Activated CD8-positive, alpha-beta T cell treated with anti-CD3 and anti-CD28 coated beads for 36 hours (primary cell): ENCODE data around the gene RSF1. TPM values are rescaled to one million over a fixed set of nuclear protein-coding genes. Genes with fewer than 3 reads are reported as not detected.

Experiments used
- ATAC-seq: fragments of 200-7000 bp; cut with Tn5 transposase; one replicate; pipeline ENCODE4 v1.10.0; 2021; ENCODE audit warnings: mild to moderate bottlenecking, moderate library complexity
- CTCF ChIA-PET: fragments of 350-600 bp; sonication (Branson Sonifier 250); formaldehyde crosslinking; loops from one replicate; lab custom pipeline; 2021; ENCODE audit warnings: antibody characterized with exemption; lab: Charles Lee
- POLR2A ChIA-PET: fragments of 350-600 bp; sonication (Branson Sonifier 250); formaldehyde crosslinking; loops from one replicate; lab custom pipeline; 2021; ENCODE audit warnings: antibody characterized with exemption; lab: Charles Lee
- DNase-seq: peaks from one replicate; pipeline ENCODE4 v3.0.0-alpha.2; 2020
- H3K27ac Mint-ChIP-seq: one replicate; pipeline ENCODE4 v1.8.0; 2021; ENCODE audit warnings: mild to moderate bottlenecking, mixed read lengths
- H3K27me3 Mint-ChIP-seq: one replicate; pipeline ENCODE4 v1.8.0; 2021; ENCODE audit warnings: mixed read lengths
- H3K36me3 Mint-ChIP-seq: one replicate; pipeline ENCODE4 v1.8.0; 2021; ENCODE audit warnings: low read depth, mixed read lengths
- H3K4me1 Mint-ChIP-seq: one replicate; pipeline ENCODE4 v1.8.0; 2021; ENCODE audit warnings: low read depth, mixed read lengths
- H3K4me3 Mint-ChIP-seq: one replicate; pipeline ENCODE4 v1.8.0; 2021; ENCODE audit warnings: mild to moderate bottlenecking, moderate library complexity, mixed read lengths
- H3K9me3 Mint-ChIP-seq: one replicate; pipeline ENCODE4 v1.8.0; 2021; ENCODE audit warnings: mixed read lengths
- intact Hi-C: fragments of 100-400 bp; cut with micrococcal nuclease; formaldehyde crosslinking; loops from one replicate; pipeline ENCODE4 v1.10.0; 2022
- total RNA-seq, 2 experiments: library from RNA; stranded (reverse); gene quantifications; one replicate each; pipeline ENCODE4 v1.2.3, GENCODE V29; 2021
- TF ChIP-seq, protein P1 (sequence below): fragments of 200-600 bp; IDR thresholded peaks from one replicate; pipeline ENCODE4 v1.8.0; 2022; ENCODE audit warnings: antibody characterized with exemption, mild to moderate bottlenecking

Gene RSF1
- total RNA-seq, 2 experiments from 2014 or later, result 45.4 to 47.7 TPM

DNA sequence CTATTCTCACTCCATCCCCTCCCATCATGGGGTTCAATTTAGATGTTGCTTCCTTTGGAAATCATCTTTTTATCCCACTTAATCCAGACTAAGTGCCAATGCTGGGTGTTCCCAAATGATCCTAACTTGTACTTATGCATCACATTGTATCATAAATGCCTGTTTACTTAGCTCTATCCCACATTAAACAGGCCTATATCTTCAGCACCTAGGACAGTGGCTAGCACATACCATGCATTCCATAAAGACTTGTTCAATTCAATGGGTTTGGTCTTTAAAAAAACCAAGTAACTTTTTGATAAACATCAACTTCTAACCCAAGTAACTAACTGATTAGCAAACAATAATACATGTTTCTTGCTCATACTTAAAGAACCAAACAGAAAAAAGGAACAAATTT is 40.6 kb downstream of the RSF1 start:
- no peaks in the 10 kb centered on the region for H3K9me3 Mint-ChIP-seq
- H3K27ac Mint-ChIP-seq, result no peak overlapping the region
- DNase-seq (no peak), ATAC-seq (no peak)
- peaks cover 6% of the 10 kb centered on the region for H3K36me3 Mint-ChIP-seq
- H3K4me1 Mint-ChIP-seq, result peaks cover 28% of the 10 kb centered on the region
- intact Hi-C loops, result no loop called here
- ChIA-PET POLR2A (no interaction called here), CTCF (no interaction called here)
- H3K4me3 Mint-ChIP-seq, result no peak overlapping the region
- TF ChIP-seq, protein P1, sequence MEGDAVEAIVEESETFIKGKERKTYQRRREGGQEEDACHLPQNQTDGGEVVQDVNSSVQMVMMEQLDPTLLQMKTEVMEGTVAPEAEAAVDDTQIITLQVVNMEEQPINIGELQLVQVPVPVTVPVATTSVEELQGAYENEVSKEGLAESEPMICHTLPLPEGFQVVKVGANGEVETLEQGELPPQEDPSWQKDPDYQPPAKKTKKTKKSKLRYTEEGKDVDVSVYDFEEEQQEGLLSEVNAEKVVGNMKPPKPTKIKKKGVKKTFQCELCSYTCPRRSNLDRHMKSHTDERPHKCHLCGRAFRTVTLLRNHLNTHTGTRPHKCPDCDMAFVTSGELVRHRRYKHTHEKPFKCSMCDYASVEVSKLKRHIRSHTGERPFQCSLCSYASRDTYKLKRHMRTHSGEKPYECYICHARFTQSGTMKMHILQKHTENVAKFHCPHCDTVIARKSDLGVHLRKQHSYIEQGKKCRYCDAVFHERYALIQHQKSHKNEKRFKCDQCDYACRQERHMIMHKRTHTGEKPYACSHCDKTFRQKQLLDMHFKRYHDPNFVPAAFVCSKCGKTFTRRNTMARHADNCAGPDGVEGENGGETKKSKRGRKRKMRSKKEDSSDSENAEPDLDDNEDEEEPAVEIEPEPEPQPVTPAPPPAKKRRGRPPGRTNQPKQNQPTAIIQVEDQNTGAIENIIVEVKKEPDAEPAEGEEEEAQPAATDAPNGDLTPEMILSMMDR, result no peak
- no peaks in the 10 kb centered on the region for H3K27me3 Mint-ChIP-seq

DNA sequence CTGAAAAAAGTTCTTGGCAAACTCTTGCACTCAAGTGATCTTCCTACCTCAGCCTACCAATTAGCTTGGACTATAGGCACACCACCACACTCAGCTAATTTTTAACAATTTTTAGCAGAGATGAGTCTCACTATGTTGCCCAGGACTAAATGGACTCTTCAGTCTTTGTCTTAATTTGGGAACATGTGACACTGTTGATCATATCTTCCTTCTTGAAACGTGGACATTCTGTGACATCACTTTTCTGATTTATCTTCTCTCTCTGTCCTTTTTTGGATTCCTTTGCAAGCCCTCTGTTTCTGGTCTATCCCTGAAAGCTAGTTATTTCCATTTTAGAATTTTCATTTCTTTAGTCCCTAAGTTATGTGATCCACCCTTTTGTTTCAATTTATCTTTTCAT is 42.0 kb downstream of the RSF1 start:
- Mint-ChIP-seq H3K27ac (no peak overlapping the region), H3K4me1 (peaks cover 26% of the 10 kb centered on the region), H3K9me3 (no peaks in the 10 kb centered on the region), H3K36me3 (peaks cover 6% of the 10 kb centered on the region), H3K27me3 (no peaks in the 10 kb centered on the region), H3K4me3 (no peak overlapping the region)
- ATAC-seq (no peak), DNase-seq (no peak)
- TF ChIP-seq, protein P1, result no peak
- POLR2A ChIA-PET, result no interaction called here
- CTCF ChIA-PET, result interaction anchor here (1.2 kb wide), 2 partner anchors 216 to 221 kb away, joined by 4 read pairs; partner anchors contain the start of gene INTS4
- intact Hi-C loops, result no loop called here

DNA sequence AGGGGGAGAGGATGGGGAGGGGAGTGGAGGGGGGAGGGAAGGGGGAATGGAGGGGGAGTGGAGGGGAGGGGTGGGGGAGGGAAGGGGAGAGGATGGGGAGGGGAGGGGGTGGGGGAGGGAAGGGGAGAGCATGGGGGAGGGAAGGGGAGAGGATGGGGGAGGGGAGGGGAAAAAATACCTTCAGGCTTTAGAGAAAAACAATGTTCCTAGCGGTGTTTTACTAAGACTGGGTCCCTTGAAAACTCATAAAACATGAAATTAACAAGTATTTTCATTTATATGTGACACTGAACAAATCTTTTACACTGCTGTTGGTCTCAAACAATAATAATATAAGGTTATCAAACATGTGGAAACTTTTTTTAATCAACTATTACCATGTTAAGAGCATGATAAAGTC is 42.4 kb downstream of the RSF1 start:
- TF ChIP-seq, protein P1, result no peak
- H3K4me1 Mint-ChIP-seq, result peaks cover 28% of the 10 kb centered on the region
- ATAC-seq (no peak), DNase-seq (no peak)
- ChIA-PET CTCF (interaction anchor here (1.2 kb wide), 1 partner anchor 222 kb away, joined by 4 read pairs; no protein-coding TSS in a partner anchor), POLR2A (no interaction called here)
- intact Hi-C loops, result no loop called here
- no peak overlapping the region for H3K27ac Mint-ChIP-seq
- H3K9me3 Mint-ChIP-seq, result no peaks in the 10 kb centered on the region
- H3K36me3 Mint-ChIP-seq, result peaks cover 6% of the 10 kb centered on the region
- no peak overlapping the region for H3K4me3 Mint-ChIP-seq
- no peaks in the 10 kb centered on the region for H3K27me3 Mint-ChIP-seq

DNA sequence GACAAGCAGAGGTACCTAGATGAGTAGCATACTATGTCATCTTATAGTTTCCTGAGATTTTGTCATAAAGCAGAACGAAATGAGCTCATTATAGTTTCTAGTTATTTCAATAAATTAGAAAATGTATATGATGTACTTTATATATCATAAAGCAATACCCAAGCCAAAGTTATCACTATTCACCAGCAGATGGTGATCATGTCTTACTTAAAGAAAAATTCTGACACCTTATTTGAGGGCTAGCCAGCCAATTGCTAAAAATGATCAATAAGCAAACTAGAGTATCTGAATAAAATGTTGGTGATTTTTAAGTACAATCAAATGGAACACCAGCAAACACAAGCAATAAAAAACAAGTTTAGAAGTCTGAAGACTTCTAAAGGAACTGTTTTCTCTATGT is 44.1 kb downstream of the RSF1 start:
- CTCF ChIA-PET, result interaction anchor here (0.7 to 1.4 kb wide), 10 partner anchors 10 to 269 kb away, joined by 3 to 6 read pairs (median 4); partner anchors contain the start of gene INTS4
- TF ChIP-seq, protein P1, result peak; percentile 55
- Mint-ChIP-seq H3K27me3 (no peaks in the 10 kb centered on the region), H3K36me3 (no peaks in the 10 kb centered on the region), H3K27ac (no peak overlapping the region), H3K9me3 (no peaks in the 10 kb centered on the region), H3K4me3 (no peak overlapping the region), H3K4me1 (peaks cover 44% of the 10 kb centered on the region)
- POLR2A ChIA-PET, result interaction anchor here (0.6 kb wide), 1 partner anchor 221 kb away, joined by 3 read pairs; no protein-coding TSS in a partner anchor
- DNase-seq (no peak), ATAC-seq (peak; percentile 64)
- intact Hi-C loops, result loop anchor here (2.0 kb wide), 1 partner anchor 224 kb away; no protein-coding TSS in a partner anchor

DNA sequence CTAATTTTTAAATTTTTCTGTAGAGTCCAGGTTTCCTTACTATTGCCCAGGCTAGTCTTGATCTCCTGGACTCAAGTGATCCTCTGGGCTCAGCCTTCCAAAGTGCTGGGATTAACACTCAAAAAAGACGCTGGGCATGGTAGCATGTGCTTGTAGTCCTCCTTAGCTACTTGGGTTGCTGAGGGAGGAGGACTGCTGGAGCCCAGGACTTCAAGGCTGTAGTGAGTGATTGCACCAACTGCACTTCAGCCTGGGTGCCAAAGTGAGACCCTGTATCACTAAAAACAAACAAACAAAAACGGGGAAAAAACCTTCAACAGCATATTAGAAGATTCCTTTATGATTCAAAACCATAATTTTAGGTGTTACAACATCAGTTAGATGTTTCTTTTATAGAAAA is 44.6 kb downstream of the RSF1 start:
- peaks cover 49% of the 10 kb centered on the region for H3K4me1 Mint-ChIP-seq
- H3K4me3 Mint-ChIP-seq, result no peak overlapping the region
- no peaks in the 10 kb centered on the region for H3K36me3 Mint-ChIP-seq
- ATAC-seq (no peak), DNase-seq (no peak)
- POLR2A ChIA-PET, result interaction anchor here (0.6 kb wide), 1 partner anchor 222 kb away, joined by 3 read pairs; no protein-coding TSS in a partner anchor
- CTCF ChIA-PET, result interaction anchor here (0.7 to 1.4 kb wide), 10 partner anchors 9 to 270 kb away, joined by 3 to 6 read pairs (median 4); partner anchors contain the start of gene INTS4
- H3K27ac Mint-ChIP-seq, result no peak overlapping the region
- intact Hi-C loops, result loop anchor here (2.0 kb wide), 1 partner anchor 225 kb away; no protein-coding TSS in a partner anchor
- no peaks in the 10 kb centered on the region for H3K27me3 Mint-ChIP-seq
- TF ChIP-seq, protein P1, result no peak
- no peaks in the 10 kb centered on the region for H3K9me3 Mint-ChIP-seq
